GM23338 (cell line): ENCODE results near the gene LILRA6. TPM values are rescaled to one million over a fixed set of nuclear protein-coding genes. Genes with fewer than 3 reads are reported as not detected.

Experiments
- ATAC-seq: fragments of 200-7000 bp; cut with Tn5 transposase; 3 replicates; pipeline ENCODE4 v1.9.1; 2020
- DNase-seq: peaks from one replicate; pipeline ENCODE4 v3.0.0-alpha.2; 2015; ENCODE audit warnings: low spot score
- H2AFZ ChIP-seq: fragments of 200-600 bp; sonication (generic); 2 replicates; pipeline ENCODE4 v1.8.0; 2016; ENCODE audit warnings: antibody characterized with exemption, mild to moderate bottlenecking, moderate library complexity
- H3F3A ChIP-seq: fragments of 200-600 bp; sonication (generic); replicated peaks from 2 replicates; pipeline ENCODE4 v1.8.0; 2017; ENCODE audit warnings: antibody characterized with exemption, mixed run types, low read depth
- H3K27ac ChIP-seq: fragments of 200-600 bp; sonication (generic); 2 replicates; pipeline ENCODE4 v1.6.1; 2016; ENCODE audit warnings: low read depth
- H3K27me3 ChIP-seq: fragments of 200-600 bp; sonication (generic); 2 replicates; pipeline ENCODE4 v1.8.0; 2016; ENCODE audit warnings: mild to moderate bottlenecking, mixed run types, moderate library complexity; ENCODE audit not compliant: insufficient read depth
- H3K36me3 ChIP-seq: fragments of 200-600 bp; sonication (generic); 2 replicates; pipeline ENCODE4 v1.8.0; 2016; ENCODE audit warnings: mild to moderate bottlenecking; ENCODE audit not compliant: insufficient read depth
- H3K4me1 ChIP-seq: fragments of 200-600 bp; sonication (generic); 2 replicates; pipeline ENCODE4 v1.8.0; 2016; ENCODE audit warnings: mild to moderate bottlenecking, moderate library complexity; ENCODE audit not compliant: insufficient read depth
- H3K4me2 ChIP-seq: fragments of 200-600 bp; sonication (generic); 2 replicates; pipeline ENCODE4 v1.7.1; 2017; ENCODE audit warnings: mixed run types
- H3K4me3 ChIP-seq: fragments of 200-600 bp; sonication (generic); 2 replicates; pipeline ENCODE4 v1.6.1; 2016; ENCODE audit warnings: mixed run types
- H3K79me2 ChIP-seq: fragments of 200-600 bp; sonication (generic); replicated peaks from 2 replicates; pipeline ENCODE4 v1.8.0; 2017; ENCODE audit warnings: mild to moderate bottlenecking; ENCODE audit not compliant: insufficient read depth
- H3K9me2 ChIP-seq: fragments of 200-600 bp; sonication (generic); 2 replicates; pipeline ENCODE4 v1.8.0; 2017; ENCODE audit not compliant: insufficient read depth
- H4K20me1 ChIP-seq: fragments of 200-600 bp; sonication (generic); replicated peaks from 2 replicates; pipeline ENCODE4 v1.8.0; 2017; ENCODE audit warnings: mild to moderate bottlenecking; ENCODE audit not compliant: insufficient read depth
- H3K27ac Mint-ChIP-seq: 2 replicates; pipeline ENCODE4 v1.8.0; 2020; ENCODE audit warnings: inconsistent platforms, mild to moderate bottlenecking, moderate library complexity, mixed read lengths
- H3K27me3 Mint-ChIP-seq: 3 replicates; pipeline ENCODE4 v1.8.0; 2022; ENCODE audit warnings: low read depth, mild to moderate bottlenecking, moderate library complexity, mixed read lengths, inconsistent platforms; ENCODE audit not compliant: insufficient read depth, poor library complexity
- H3K36me3 Mint-ChIP-seq: 3 replicates; pipeline ENCODE4 v1.8.0; 2021; ENCODE audit warnings: low read depth, mild to moderate bottlenecking, inconsistent platforms, moderate library complexity, mixed read lengths
- H3K4me1 Mint-ChIP-seq: 3 replicates; pipeline ENCODE4 v1.8.0; 2020; ENCODE audit warnings: mild to moderate bottlenecking, inconsistent platforms, mixed read lengths
- H3K4me3 Mint-ChIP-seq: 3 replicates; pipeline ENCODE4 v1.8.0; 2021; ENCODE audit warnings: moderate library complexity, mild to moderate bottlenecking, inconsistent platforms, mixed read lengths
- H3K9me3 Mint-ChIP-seq: 3 replicates; pipeline ENCODE4 v1.8.0; 2020; ENCODE audit warnings: moderate library complexity, mild to moderate bottlenecking, inconsistent platforms, mixed read lengths
- CREB1 ChIP-seq: fragments of 250-450 bp; sonication (Bioruptor Pico); IDR thresholded peaks from 2 replicates; pipeline ENCODE4 v1.5.0; 2020; ENCODE audit warnings: low read depth, mild to moderate bottlenecking, moderate library complexity
- EZH2 ChIP-seq: fragments of 200-600 bp; sonication (generic); IDR thresholded peaks from one replicate; pipeline ENCODE4 v1.8.0; 2017; ENCODE audit warnings: antibody characterized with exemption, mild to moderate bottlenecking, low read depth; ENCODE audit not compliant: unreplicated experiment
- EZH2phosphoT487 ChIP-seq: fragments of 200-600 bp; sonication (generic); IDR thresholded peaks from one replicate; pipeline ENCODE4 v1.8.1; 2018; ENCODE audit warnings: antibody characterized with exemption; ENCODE audit not compliant: unreplicated experiment
- JUNB ChIP-seq: IDR thresholded peaks from one replicate; pipeline ENCODE4 v1.6.1; 2016; ENCODE audit warnings: antibody characterized with exemption; ENCODE audit not compliant: unreplicated experiment
- NANOG ChIP-seq: IDR thresholded peaks from 2 replicates; pipeline ENCODE4 v1.6.1; 2016; ENCODE audit warnings: antibody characterized with exemption, borderline replicate concordance
- POLR2AphosphoS5 ChIP-seq: IDR thresholded peaks from 2 replicates; pipeline ENCODE4 v1.6.1; 2016; ENCODE audit warnings: antibody characterized with exemption, low read depth
- STAT1 ChIP-seq: IDR thresholded peaks from one replicate; pipeline ENCODE4 v1.6.1; 2016; ENCODE audit warnings: antibody characterized with exemption; ENCODE audit not compliant: unreplicated experiment
- ZNF114 ChIP-seq: fragments of 250-450 bp; sonication (Bioruptor Pico); IDR thresholded peaks from 2 replicates; pipeline ENCODE4 v1.5.0; 2020; ENCODE audit warnings: mild to moderate bottlenecking, moderate library complexity
- ZNF331 ChIP-seq: fragments of 250-450 bp; sonication (Bioruptor Pico); IDR thresholded peaks from 2 replicates; pipeline ENCODE4 v1.5.0; 2020; ENCODE audit warnings: low read depth, mild to moderate bottlenecking, moderate library complexity
- ZNF462 ChIP-seq: fragments of 250-450 bp; sonication (Bioruptor Pico); IDR thresholded peaks from 2 replicates; pipeline ENCODE4 v1.5.0; 2020; ENCODE audit warnings: mild to moderate bottlenecking, moderate library complexity
- polyA plus RNA-seq: library from polyadenylated mRNA; unstranded; fragments of >200 nt; fragmentation: Nextera tagmentation; extraction: Ambion mirVana; gene quantifications from 2 replicates; pipeline ENCODE4 v1.2.1, GENCODE V29; 2016
- total RNA-seq: library from RNA; depleted of rRNA; stranded (reverse); fragments of >200 nt; shearing (Covaris generic); gene quantifications from 2 replicates; pipeline ENCODE4 v1.2.3, GENCODE V29; 2014
- TF ChIP-seq, protein P1 (sequence below): IDR thresholded peaks from one replicate; pipeline ENCODE4 v1.6.1; 2018; ENCODE audit warnings: antibody characterized with exemption; ENCODE audit not compliant: unreplicated experiment
- TF ChIP-seq, protein P2 (sequence below): IDR thresholded peaks from 2 replicates; pipeline ENCODE4 v1.6.1; 2016; ENCODE audit warnings: antibody characterized with exemption
- TF ChIP-seq, protein P3 (sequence below), 2 experiments: fragments of 200-600 bp in 1 of 2; sonication (generic) in 1 of 2; conservative IDR thresholded peaks; 2 replicates each; pipeline versions ENCODE4 v1.5.1 to v1.6.1; 2016 to 2017; ENCODE audit warnings: antibody characterized with exemption in 2 of 2, low read depth in 2 of 2, mild to moderate bottlenecking in 2 of 2, moderate library complexity in 1 of 2

Gene LILRA6
- total and polyA plus RNA-seq, 2 experiments from 2014 or later: not detected

DNA sequence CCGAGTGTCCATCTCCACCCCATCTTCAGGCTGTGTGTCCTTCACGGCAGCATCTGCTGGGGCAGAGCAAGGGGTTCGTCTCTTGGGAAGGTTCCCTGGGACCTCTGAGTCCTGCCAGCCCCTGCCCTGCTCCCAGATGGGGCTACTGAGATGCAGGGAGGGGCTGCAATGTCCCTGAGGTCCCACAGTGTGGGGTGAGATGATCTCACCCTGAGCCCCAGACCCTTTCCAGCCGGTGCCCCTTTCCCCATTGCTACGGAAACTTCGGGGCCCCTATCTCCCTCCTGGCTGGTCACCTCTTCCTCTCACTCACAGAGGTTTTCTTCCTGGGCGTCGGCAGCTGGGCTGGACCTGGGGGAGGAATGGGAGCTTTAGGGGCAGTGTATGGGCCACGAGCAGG, 33.4 kb upstream of the LILRA6 start:
- Histone ChIP-seq H3K4me1 (no peaks in the 10 kb centered on the region), H3K27ac (no peak overlapping the region), H3K9me2 (no peaks in the 10 kb centered on the region), H3K4me2 (no peak overlapping the region), H3K27me3 (no peaks in the 10 kb centered on the region), H3F3A (no peaks in the 10 kb centered on the region), H3K36me3 (no peaks in the 10 kb centered on the region), H3K4me3 (no peak overlapping the region), H3K79me2 (no peaks in the 10 kb centered on the region), H4K20me1 (no peaks in the 10 kb centered on the region), H2AFZ (no peak overlapping the region)
- Mint-ChIP-seq H3K4me1 (no peaks in the 10 kb centered on the region), H3K4me3 (no peak overlapping the region), H3K27ac (no peak overlapping the region), H3K36me3 (no peaks in the 10 kb centered on the region), H3K9me3 (no peaks in the 10 kb centered on the region; the same call in 2 of the 3 replicates), H3K27me3 (peaks cover 11% of the 10 kb centered on the region)
- ATAC-seq (no peak), DNase-seq (no peak)
- no peak for TF ChIP-seq JUNB
- TF ChIP-seq, protein P1, sequence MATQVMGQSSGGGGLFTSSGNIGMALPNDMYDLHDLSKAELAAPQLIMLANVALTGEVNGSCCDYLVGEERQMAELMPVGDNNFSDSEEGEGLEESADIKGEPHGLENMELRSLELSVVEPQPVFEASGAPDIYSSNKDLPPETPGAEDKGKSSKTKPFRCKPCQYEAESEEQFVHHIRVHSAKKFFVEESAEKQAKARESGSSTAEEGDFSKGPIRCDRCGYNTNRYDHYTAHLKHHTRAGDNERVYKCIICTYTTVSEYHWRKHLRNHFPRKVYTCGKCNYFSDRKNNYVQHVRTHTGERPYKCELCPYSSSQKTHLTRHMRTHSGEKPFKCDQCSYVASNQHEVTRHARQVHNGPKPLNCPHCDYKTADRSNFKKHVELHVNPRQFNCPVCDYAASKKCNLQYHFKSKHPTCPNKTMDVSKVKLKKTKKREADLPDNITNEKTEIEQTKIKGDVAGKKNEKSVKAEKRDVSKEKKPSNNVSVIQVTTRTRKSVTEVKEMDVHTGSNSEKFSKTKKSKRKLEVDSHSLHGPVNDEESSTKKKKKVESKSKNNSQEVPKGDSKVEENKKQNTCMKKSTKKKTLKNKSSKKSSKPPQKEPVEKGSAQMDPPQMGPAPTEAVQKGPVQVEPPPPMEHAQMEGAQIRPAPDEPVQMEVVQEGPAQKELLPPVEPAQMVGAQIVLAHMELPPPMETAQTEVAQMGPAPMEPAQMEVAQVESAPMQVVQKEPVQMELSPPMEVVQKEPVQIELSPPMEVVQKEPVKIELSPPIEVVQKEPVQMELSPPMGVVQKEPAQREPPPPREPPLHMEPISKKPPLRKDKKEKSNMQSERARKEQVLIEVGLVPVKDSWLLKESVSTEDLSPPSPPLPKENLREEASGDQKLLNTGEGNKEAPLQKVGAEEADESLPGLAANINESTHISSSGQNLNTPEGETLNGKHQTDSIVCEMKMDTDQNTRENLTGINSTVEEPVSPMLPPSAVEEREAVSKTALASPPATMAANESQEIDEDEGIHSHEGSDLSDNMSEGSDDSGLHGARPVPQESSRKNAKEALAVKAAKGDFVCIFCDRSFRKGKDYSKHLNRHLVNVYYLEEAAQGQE: no peak
- no peak for TF ChIP-seq EZH2phosphoT487
- no peak for TF ChIP-seq CREB1
- no peak for TF ChIP-seq STAT1
- no peak for TF ChIP-seq ZNF114
- TF ChIP-seq EZH2: no peak
- TF ChIP-seq POLR2AphosphoS5: no peak
- TF ChIP-seq, protein P2, sequence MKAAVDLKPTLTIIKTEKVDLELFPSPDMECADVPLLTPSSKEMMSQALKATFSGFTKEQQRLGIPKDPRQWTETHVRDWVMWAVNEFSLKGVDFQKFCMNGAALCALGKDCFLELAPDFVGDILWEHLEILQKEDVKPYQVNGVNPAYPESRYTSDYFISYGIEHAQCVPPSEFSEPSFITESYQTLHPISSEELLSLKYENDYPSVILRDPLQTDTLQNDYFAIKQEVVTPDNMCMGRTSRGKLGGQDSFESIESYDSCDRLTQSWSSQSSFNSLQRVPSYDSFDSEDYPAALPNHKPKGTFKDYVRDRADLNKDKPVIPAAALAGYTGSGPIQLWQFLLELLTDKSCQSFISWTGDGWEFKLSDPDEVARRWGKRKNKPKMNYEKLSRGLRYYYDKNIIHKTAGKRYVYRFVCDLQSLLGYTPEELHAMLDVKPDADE: no peak
- TF ChIP-seq NANOG: no peak
- TF ChIP-seq, protein P3, sequence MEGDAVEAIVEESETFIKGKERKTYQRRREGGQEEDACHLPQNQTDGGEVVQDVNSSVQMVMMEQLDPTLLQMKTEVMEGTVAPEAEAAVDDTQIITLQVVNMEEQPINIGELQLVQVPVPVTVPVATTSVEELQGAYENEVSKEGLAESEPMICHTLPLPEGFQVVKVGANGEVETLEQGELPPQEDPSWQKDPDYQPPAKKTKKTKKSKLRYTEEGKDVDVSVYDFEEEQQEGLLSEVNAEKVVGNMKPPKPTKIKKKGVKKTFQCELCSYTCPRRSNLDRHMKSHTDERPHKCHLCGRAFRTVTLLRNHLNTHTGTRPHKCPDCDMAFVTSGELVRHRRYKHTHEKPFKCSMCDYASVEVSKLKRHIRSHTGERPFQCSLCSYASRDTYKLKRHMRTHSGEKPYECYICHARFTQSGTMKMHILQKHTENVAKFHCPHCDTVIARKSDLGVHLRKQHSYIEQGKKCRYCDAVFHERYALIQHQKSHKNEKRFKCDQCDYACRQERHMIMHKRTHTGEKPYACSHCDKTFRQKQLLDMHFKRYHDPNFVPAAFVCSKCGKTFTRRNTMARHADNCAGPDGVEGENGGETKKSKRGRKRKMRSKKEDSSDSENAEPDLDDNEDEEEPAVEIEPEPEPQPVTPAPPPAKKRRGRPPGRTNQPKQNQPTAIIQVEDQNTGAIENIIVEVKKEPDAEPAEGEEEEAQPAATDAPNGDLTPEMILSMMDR (conservative IDR thresholded peaks at IDR 0.05; ENCODE audit: low read depth in 2 of 2): no peak
- TF ChIP-seq ZNF331: no peak
- no peak for TF ChIP-seq ZNF462 (CRISPR knock-in tag)
